Chondrocyte (in vitro differentiated cells): Measurements from ENCODE around the gene DPP4. TPM values are rescaled to one million over a fixed set of nuclear protein-coding genes. Genes with fewer than 3 reads are reported as not detected.

Experiments
- DNase-seq: peaks from one replicate; pipeline ENCODE4 v3.0.0; 2021; ENCODE audit warnings: mixed read lengths, low spot score
- H3K27ac Mint-ChIP-seq: one replicate; pipeline ENCODE4 v1.8.0; 2021; ENCODE audit warnings: mild to moderate bottlenecking, moderate library complexity, mixed read lengths; ENCODE audit not compliant: unreplicated experiment
- H3K27me3 Mint-ChIP-seq: 2 replicates; pipeline ENCODE4 v1.8.0; 2021; ENCODE audit warnings: low read depth, mixed read lengths
- H3K36me3 Mint-ChIP-seq: 2 replicates; pipeline ENCODE4 v1.8.0; 2021; ENCODE audit warnings: low read depth, mixed read lengths
- H3K4me1 Mint-ChIP-seq: 2 replicates; pipeline ENCODE4 v1.8.0; 2021; ENCODE audit warnings: low read depth, mild to moderate bottlenecking, mixed read lengths
- H3K4me3 Mint-ChIP-seq: one replicate; pipeline ENCODE4 v1.8.0; 2021; ENCODE audit warnings: mild to moderate bottlenecking, moderate library complexity, mixed read lengths; ENCODE audit not compliant: unreplicated experiment
- H3K9me3 Mint-ChIP-seq: 2 replicates; pipeline ENCODE4 v1.8.0; 2021; ENCODE audit warnings: low read depth, mixed read lengths
- total RNA-seq: library from RNA; stranded (reverse); gene quantifications from 3 replicates; pipeline ENCODE4 v1.2.1, GENCODE V29; 2021
- TF ChIP-seq, protein P1 (sequence below): fragments of 200-600 bp; sonication (generic); IDR thresholded peaks from 2 replicates; pipeline ENCODE4 v1.5.0; 2021; ENCODE audit warnings: antibody characterized with exemption, mild to moderate bottlenecking, moderate library complexity

Gene DPP4
- total RNA-seq, 1 donor from 2014 or later = 0.42 TPM

DNA sequence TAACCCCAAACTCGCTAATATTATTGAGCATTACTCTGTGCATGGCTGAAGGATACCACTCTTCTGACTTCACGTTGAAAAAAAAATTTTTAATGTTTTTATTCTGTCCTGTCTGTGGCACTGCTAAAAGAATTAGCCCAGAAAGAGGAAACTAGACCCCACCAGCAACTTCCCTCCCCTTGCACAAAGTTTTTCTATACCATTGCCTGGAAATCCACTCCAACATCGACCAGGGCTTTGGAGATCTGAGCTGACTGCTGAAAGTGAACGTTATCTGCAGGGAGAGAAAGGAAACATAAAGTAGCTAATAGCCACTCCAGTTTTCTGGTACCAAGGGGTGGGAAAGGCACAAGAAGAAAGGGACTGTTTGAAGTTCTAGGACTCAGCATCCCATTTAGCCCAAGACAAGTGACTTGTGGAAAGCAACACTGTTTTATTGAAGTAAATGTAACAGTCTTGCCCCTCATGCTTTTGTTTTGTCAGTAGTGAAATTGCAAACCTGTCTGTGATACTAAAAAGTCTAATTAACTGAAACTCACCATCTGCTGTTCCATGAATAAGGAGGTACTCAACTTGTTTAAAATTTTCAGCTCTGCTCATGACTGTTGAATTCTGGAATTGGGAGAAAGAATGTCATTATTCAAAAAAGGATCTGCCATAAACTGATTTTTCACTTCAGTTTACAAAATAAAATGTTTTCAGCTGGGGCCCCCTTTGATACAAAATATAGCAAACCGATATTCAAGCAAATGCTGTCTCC is 79.1 kb downstream of the DPP4 start:
- Mint-ChIP-seq H3K27ac (no peak overlapping the region), H3K9me3 (no peaks in the 10 kb centered on the region), H3K4me1 (peaks cover 21% of the 10 kb centered on the region), H3K27me3 (peaks cover 21% of the 10 kb centered on the region), H3K4me3 (no peak overlapping the region), H3K36me3 (no peaks in the 10 kb centered on the region)
- TF ChIP-seq, protein P1, sequence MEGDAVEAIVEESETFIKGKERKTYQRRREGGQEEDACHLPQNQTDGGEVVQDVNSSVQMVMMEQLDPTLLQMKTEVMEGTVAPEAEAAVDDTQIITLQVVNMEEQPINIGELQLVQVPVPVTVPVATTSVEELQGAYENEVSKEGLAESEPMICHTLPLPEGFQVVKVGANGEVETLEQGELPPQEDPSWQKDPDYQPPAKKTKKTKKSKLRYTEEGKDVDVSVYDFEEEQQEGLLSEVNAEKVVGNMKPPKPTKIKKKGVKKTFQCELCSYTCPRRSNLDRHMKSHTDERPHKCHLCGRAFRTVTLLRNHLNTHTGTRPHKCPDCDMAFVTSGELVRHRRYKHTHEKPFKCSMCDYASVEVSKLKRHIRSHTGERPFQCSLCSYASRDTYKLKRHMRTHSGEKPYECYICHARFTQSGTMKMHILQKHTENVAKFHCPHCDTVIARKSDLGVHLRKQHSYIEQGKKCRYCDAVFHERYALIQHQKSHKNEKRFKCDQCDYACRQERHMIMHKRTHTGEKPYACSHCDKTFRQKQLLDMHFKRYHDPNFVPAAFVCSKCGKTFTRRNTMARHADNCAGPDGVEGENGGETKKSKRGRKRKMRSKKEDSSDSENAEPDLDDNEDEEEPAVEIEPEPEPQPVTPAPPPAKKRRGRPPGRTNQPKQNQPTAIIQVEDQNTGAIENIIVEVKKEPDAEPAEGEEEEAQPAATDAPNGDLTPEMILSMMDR = no peak
- DNase-seq = no peak

DNA sequence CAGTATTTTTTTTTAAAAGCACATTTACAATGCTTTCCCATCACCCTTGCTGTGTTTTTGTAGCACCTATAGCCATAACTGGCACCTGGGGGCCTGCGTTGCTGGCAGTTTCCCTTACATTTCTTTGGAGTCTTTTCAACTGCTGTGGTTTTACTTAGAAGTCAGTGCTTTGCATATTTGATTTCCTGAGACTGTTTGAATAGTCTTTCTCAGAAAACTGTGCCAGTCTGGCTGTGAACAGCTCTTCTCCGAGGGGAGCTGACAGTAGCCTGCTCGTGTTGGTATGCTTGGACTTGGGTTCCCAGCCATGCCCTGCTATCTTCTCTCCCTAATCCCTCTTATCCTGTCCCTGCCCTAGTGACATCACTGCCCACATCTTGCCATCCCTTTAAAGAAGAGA is 81.5 kb downstream of the DPP4 start:
- peaks cover 21% of the 10 kb centered on the region for H3K4me1 Mint-ChIP-seq
- peaks cover 9% of the 10 kb centered on the region for H3K27me3 Mint-ChIP-seq
- no peak overlapping the region for H3K4me3 Mint-ChIP-seq
- TF ChIP-seq, protein P1 = no peak
- DNase-seq = no peak
- H3K9me3 Mint-ChIP-seq = no peaks in the 10 kb centered on the region
- peak overlapping the region; percentile 18 for H3K27ac Mint-ChIP-seq
- H3K36me3 Mint-ChIP-seq = no peaks in the 10 kb centered on the region

DNA sequence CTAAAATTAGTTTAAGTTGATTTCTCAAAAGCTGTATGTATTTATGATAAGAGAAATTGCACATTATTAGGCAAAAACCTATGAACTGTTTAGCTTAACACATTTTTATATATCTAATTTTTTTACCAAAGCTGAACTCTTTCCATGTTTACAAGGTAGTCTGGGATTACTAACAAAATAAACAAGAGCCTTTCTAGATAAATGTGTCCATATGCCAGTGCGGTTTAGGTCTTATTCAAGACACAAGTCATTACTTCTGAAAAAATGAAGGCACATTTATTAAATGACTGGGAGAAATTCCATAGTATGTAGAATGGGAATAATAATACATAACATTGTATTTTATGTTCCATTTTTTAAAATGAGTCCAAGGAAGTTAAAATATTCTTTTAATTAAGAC is 82.0 kb downstream of the DPP4 start:
- no peaks in the 10 kb centered on the region for H3K36me3 Mint-ChIP-seq
- no peak overlapping the region for H3K27ac Mint-ChIP-seq
- peaks cover 21% of the 10 kb centered on the region for H3K4me1 Mint-ChIP-seq
- no peaks in the 10 kb centered on the region for H3K9me3 Mint-ChIP-seq
- TF ChIP-seq, protein P1 = no peak
- H3K27me3 Mint-ChIP-seq = peaks cover 9% of the 10 kb centered on the region
- no peak for DNase-seq
- no peak overlapping the region for H3K4me3 Mint-ChIP-seq

DNA sequence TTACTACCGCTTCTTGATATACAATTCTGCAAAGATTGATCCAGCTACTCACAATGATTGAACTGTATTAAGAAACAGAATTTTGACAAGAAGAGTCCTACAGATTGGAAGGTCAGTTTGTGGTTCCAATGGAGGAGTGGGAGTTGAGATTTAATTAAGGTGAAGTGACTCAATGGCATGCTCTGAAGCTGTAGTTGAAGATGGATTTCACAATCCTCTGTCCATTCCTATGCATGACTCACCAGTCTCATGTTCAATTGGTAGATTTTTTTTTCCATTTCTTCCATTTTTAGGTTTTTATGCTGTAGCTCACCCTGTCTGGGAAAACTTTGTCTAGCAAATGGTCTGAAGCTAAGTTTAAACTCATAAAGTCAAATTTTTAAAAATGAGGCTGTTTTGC is 83.3 kb downstream of the DPP4 start:
- H3K27me3 Mint-ChIP-seq = peaks cover 8% of the 10 kb centered on the region
- H3K4me1 Mint-ChIP-seq = peaks cover 21% of the 10 kb centered on the region
- peak overlapping the region; percentile 62 for H3K27ac Mint-ChIP-seq
- H3K36me3 Mint-ChIP-seq = no peaks in the 10 kb centered on the region
- no peak overlapping the region for H3K4me3 Mint-ChIP-seq
- DNase-seq = no peak
- H3K9me3 Mint-ChIP-seq = no peaks in the 10 kb centered on the region
- TF ChIP-seq, protein P1 = no peak

DNA sequence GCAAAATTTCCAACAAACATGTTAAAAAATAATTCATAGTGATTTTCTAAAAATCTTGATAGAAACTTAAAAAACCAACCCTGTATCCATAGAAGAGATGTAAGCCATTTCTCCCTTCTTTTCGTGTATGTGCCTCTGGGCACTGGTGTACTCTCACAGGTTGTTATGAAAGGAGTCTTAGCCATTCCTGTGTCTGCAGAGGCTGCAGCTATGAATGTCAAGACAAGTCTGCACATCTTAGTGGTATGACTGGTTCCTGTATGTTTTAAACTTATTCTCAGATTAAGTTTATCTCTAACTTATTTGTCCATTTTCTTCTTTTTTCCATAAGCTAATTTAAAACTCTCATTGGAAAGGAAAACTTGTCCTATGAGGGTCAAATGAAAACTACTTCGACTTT is 84.0 kb downstream of the DPP4 start:
- no peak for DNase-seq

More for the DNA sequence above, 84.0 kb downstream of the DPP4 start:
- Mint-ChIP-seq H3K4me1 (peaks cover 21% of the 10 kb centered on the region), H3K9me3 (no peaks in the 10 kb centered on the region), H3K27ac (no peak overlapping the region), H3K27me3 (peaks cover 2% of the 10 kb centered on the region), H3K4me3 (no peak overlapping the region), H3K36me3 (no peaks in the 10 kb centered on the region)
- TF ChIP-seq, protein P1 = no peak
